ENCODE data around the gene PCNX2.
"Not testable (repeated sequence)": the region's sequence is repeated elsewhere in the genome, so short reads cannot be mapped to it uniquely, and the experiment has no call there.

The PCNX2 gene

GRCh38 chr1:233081735-233082134 is 213.8 kb downstream of the PCNX2 start:
- peak; percentile 55 for DNase-seq
- Histone ChIP-seq H3K4me1 (peaks cover 12% of the 10 kb centered on the region), H3K9me3 (no peaks in the 10 kb centered on the region), H3K27me3 (no peaks in the 10 kb centered on the region), H3K4me3 (ENCODE audit: low read depth, low read length) (no peak overlapping the region), H3K36me3 (no peaks in the 10 kb centered on the region)
- no peak for TF ChIP-seq CTCF (IDR thresholded peaks at IDR 0.05; ENCODE audit: low read depth, low read length)

- H3K36me3 ChIP-seq, result not testable (repeated sequence)
Observed at GRCh38 chr1:233080827-233081226, 214.7 kb downstream of the PCNX2 start.

GRCh38 chr1:233080286-233080685 is 215.2 kb downstream of the PCNX2 start:
- no peak for DNase-seq
- no peaks in the 10 kb centered on the region for H3K36me3 ChIP-seq
- H3K9me3 ChIP-seq, result no peaks in the 10 kb centered on the region
- TF ChIP-seq CTCF (IDR thresholded peaks at IDR 0.05; ENCODE audit: low read depth, low read length), result no peak
- H3K27me3 ChIP-seq, result no peaks in the 10 kb centered on the region
- no peak overlapping the region for H3K4me3 ChIP-seq (ENCODE audit: low read depth, low read length)
- H3K4me1 ChIP-seq, result peaks cover 12% of the 10 kb centered on the region

More at GRCh38 chr1:233080827-233081226, 214.7 kb downstream of the PCNX2 start:
- DNase-seq; H3K4me3 ChIP-seq (ENCODE audit: low read depth, low read length); H3K27me3 ChIP-seq; H3K9me3 ChIP-seq: not testable (repeated sequence)
- peaks cover 12% of the 10 kb centered on the region for H3K4me1 ChIP-seq

- H3K9me3 ChIP-seq, result no peaks in the 10 kb centered on the region
- no peak overlapping the region for H3K4me3 ChIP-seq (ENCODE audit: low read depth, low read length)
- no peak for TF ChIP-seq CTCF (IDR thresholded peaks at IDR 0.05; ENCODE audit: low read depth, low read length)
- H3K36me3 ChIP-seq, result no peaks in the 10 kb centered on the region
- DNase-seq, result no peak
- H3K4me1 ChIP-seq, result peaks cover 12% of the 10 kb centered on the region
- no peaks in the 10 kb centered on the region for H3K27me3 ChIP-seq
Observed at GRCh38 chr1:233079574-233079973, 216.0 kb downstream of the PCNX2 start.

- Histone ChIP-seq H3K4me1 (peaks cover 12% of the 10 kb centered on the region), H3K9me3 (no peaks in the 10 kb centered on the region), H3K36me3 (no peaks in the 10 kb centered on the region), H3K4me3 (ENCODE audit: low read depth, low read length) (no peak overlapping the region), H3K27me3 (no peaks in the 10 kb centered on the region)
- DNase-seq, result no peak
- TF ChIP-seq CTCF (IDR thresholded peaks at IDR 0.05; ENCODE audit: low read depth, low read length), result no peak
Observed at GRCh38 chr1:233078396-233078795, 217.1 kb downstream of the PCNX2 start.

- Histone ChIP-seq H3K9me3 (no peaks in the 10 kb centered on the region), H3K4me1 (no peaks in the 10 kb centered on the region), H3K4me3 (ENCODE audit: low read depth, low read length) (no peak overlapping the region), H3K27me3 (no peaks in the 10 kb centered on the region), H3K36me3 (no peaks in the 10 kb centered on the region)
- TF ChIP-seq CTCF (IDR thresholded peaks at IDR 0.05; ENCODE audit: low read depth, low read length), result no peak
- no peak for DNase-seq
Observed at GRCh38 chr1:233075915-233076295, 219.6 kb downstream of the PCNX2 start.

- Histone ChIP-seq H3K9me3 (no peaks in the 10 kb centered on the region; the same call in 1 of the 2 replicates), H3K4me3 (ENCODE audit: low read depth, low read length) (no peak overlapping the region), H3K36me3 (no peaks in the 10 kb centered on the region), H3K4me1 (no peaks in the 10 kb centered on the region), H3K27me3 (no peaks in the 10 kb centered on the region)
- no peak for DNase-seq
- TF ChIP-seq CTCF (IDR thresholded peaks at IDR 0.05; ENCODE audit: low read depth, low read length), result no peak
Observed at GRCh38 chr1:233066087-233066486, 229.4 kb downstream of the PCNX2 start.
